CD4-positive, alpha-beta T cell (primary cell): ENCODE data around the gene MYDGF. TPM values are rescaled to one million over a fixed set of nuclear protein-coding genes. Genes with fewer than 3 reads are reported as not detected.
A peak's percentile ranks its signal among the peaks of the same experiment; 100 is the strongest.

Experiments used
- ATAC-seq: fragments of 200-7000 bp; cut with Tn5 transposase; one replicate; pipeline ENCODE4 v1.10.0; 2022; ENCODE audit warnings: mild to moderate bottlenecking; ENCODE audit not compliant: poor library complexity
- CTCF ChIA-PET: fragments of 350-600 bp; sonication (Branson Sonifier 250); formaldehyde crosslinking; loops from one replicate; lab custom pipeline; 2021; ENCODE audit warnings: antibody characterized with exemption, inconsistent platforms; lab: Charles Lee
- POLR2A ChIA-PET: fragments of 350-600 bp; sonication (Branson Sonifier 250); formaldehyde crosslinking; loops from one replicate; lab custom pipeline; 2021; ENCODE audit warnings: antibody characterized with exemption, inconsistent platforms; lab: Charles Lee
- DNase-seq, 14 experiments: peaks; one replicate each; pipeline ENCODE4 v3.0.0-alpha.2; 2013 to 2020; ENCODE audit warnings: mixed read lengths in 2 of 14
- H3K27ac ChIP-seq, 2 donors: one replicate each; pipeline versions ENCODE4 v1.5.1 to v1.7.0; 2013; ENCODE audit warnings: low read length in 2 of 2, low read depth in 1 of 2, mild to moderate bottlenecking in 1 of 2
- H3K27me3 ChIP-seq, 2 experiments: 1 replicate in 1 of 2; 2 replicates in 1 of 2; pipeline versions ENCODE4 v1.6.1 to v1.7.0; 2013; ENCODE audit warnings: low read length in 2 of 2, control low read depth in 1 of 2, mild to moderate bottlenecking in 1 of 2, moderate library complexity in 1 of 2; ENCODE audit not compliant: insufficient read depth in 2 of 2, control insufficient read depth in 1 of 2
- H3K36me3 ChIP-seq: one replicate; pipeline ENCODE4 v1.6.1; 2013; ENCODE audit warnings: low read length, control low read depth; ENCODE audit not compliant: insufficient read depth
- H3K4me1 ChIP-seq: one replicate; pipeline ENCODE4 v1.6.1; 2013; ENCODE audit warnings: low read length, control low read depth; ENCODE audit not compliant: insufficient read depth
- H3K4me3 ChIP-seq: one replicate; pipeline ENCODE4 v1.5.1; 2013; ENCODE audit warnings: mild to moderate bottlenecking, low read length, moderate library complexity
- H3K9me3 ChIP-seq, 2 experiments: 1 replicate in 1 of 2; 2 replicates in 1 of 2; pipeline versions ENCODE4 v1.6.1 to v1.7.0; 2013; ENCODE audit warnings: low read length in 2 of 2, mild to moderate bottlenecking in 2 of 2, control low read depth in 1 of 2, moderate library complexity in 1 of 2; ENCODE audit not compliant: control insufficient read depth in 1 of 2, insufficient read depth in 1 of 2
- H3K27ac Mint-ChIP-seq: one replicate; pipeline ENCODE4 v1.8.0; 2020; ENCODE audit warnings: mixed read lengths
- H3K27me3 Mint-ChIP-seq: one replicate; pipeline ENCODE4 v1.8.0; 2021; ENCODE audit warnings: mixed read lengths
- H3K36me3 Mint-ChIP-seq: one replicate; pipeline ENCODE4 v1.8.0; 2021; ENCODE audit warnings: low read depth, mixed read lengths
- H3K4me1 Mint-ChIP-seq: one replicate; pipeline ENCODE4 v1.8.0; 2021; ENCODE audit warnings: low read depth, mixed read lengths
- H3K4me3 Mint-ChIP-seq: one replicate; pipeline ENCODE4 v1.8.0; 2020; ENCODE audit warnings: mild to moderate bottlenecking, mixed read lengths
- H3K9me3 Mint-ChIP-seq: one replicate; pipeline ENCODE4 v1.8.0; 2020; ENCODE audit warnings: mixed read lengths
- intact Hi-C, 2 experiments: fragments of 100-400 bp; cut with DNase I in 1 of 2; cut with micrococcal nuclease in 1 of 2; formaldehyde crosslinking; loops; one replicate each; pipeline versions ENCODE4 v1.15.1 to v1.9.0; 2023 to 2025; cut with DNase I, micrococcal nuclease
- total RNA-seq, 174 experiments: library from RNA in 2 of 174; stranded (reverse) in 2 of 174; gene quantifications; one replicate each; pipeline ENCODE4 v1.2.3 and lab custom pipeline; 2021 to 2026
- TF ChIP-seq, protein P1 (sequence below): fragments of 200-600 bp; IDR thresholded peaks from one replicate; pipeline ENCODE4 v1.8.0; 2022; ENCODE audit warnings: antibody characterized with exemption, mild to moderate bottlenecking

MYDGF gene
- total RNA-seq, 2 experiments from 2014 or later, result 22.0 to 23.0 TPM

DNA sequence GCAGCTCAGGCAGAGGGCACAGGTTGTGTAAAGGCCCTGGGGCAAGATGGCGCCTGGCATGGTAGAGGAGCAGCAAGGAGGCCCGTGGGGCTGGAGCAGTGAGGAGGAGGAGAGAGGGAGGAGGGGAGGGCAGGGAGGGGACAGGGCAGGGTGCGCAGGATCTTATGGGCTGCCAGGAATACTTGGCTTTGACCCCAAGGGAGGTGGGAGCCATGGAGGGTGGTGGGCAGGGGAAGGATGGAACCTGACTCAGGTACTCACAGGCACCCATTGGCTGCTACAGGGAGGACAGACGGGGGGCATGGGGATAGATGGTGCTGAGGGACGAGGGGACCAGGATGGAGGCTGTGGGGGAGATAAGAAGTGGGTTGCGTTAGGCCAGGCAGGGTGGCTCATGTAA is 27.5 kb downstream of the MYDGF start:
- no peak overlapping the region for H3K27ac Mint-ChIP-seq
- Histone ChIP-seq H3K4me1 (peaks cover 38% of the 10 kb centered on the region), H3K9me3 (no peaks in the 10 kb centered on the region), H3K27ac (no peak overlapping the region), H3K36me3 (peaks cover 4% of the 10 kb centered on the region), H3K27me3 (no peaks in the 10 kb centered on the region), H3K4me3 (no peak overlapping the region)
- no peak overlapping the region for H3K4me3 Mint-ChIP-seq
- TF ChIP-seq, protein P1, sequence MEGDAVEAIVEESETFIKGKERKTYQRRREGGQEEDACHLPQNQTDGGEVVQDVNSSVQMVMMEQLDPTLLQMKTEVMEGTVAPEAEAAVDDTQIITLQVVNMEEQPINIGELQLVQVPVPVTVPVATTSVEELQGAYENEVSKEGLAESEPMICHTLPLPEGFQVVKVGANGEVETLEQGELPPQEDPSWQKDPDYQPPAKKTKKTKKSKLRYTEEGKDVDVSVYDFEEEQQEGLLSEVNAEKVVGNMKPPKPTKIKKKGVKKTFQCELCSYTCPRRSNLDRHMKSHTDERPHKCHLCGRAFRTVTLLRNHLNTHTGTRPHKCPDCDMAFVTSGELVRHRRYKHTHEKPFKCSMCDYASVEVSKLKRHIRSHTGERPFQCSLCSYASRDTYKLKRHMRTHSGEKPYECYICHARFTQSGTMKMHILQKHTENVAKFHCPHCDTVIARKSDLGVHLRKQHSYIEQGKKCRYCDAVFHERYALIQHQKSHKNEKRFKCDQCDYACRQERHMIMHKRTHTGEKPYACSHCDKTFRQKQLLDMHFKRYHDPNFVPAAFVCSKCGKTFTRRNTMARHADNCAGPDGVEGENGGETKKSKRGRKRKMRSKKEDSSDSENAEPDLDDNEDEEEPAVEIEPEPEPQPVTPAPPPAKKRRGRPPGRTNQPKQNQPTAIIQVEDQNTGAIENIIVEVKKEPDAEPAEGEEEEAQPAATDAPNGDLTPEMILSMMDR, result no peak
- DNase-seq (no peak), ATAC-seq (no peak)
- H3K9me3 Mint-ChIP-seq, result no peaks in the 10 kb centered on the region
- peaks cover 22% of the 10 kb centered on the region for H3K4me1 Mint-ChIP-seq
- intact Hi-C loops, result no loop called here
- H3K36me3 Mint-ChIP-seq, result peaks cover 3% of the 10 kb centered on the region
- ChIA-PET POLR2A (no interaction called here), CTCF (interaction anchor here (1.3 kb wide), 1 partner anchor 13 kb away, joined by 3 read pairs; no protein-coding TSS in a partner anchor)
- H3K27me3 Mint-ChIP-seq, result no peaks in the 10 kb centered on the region

DNA sequence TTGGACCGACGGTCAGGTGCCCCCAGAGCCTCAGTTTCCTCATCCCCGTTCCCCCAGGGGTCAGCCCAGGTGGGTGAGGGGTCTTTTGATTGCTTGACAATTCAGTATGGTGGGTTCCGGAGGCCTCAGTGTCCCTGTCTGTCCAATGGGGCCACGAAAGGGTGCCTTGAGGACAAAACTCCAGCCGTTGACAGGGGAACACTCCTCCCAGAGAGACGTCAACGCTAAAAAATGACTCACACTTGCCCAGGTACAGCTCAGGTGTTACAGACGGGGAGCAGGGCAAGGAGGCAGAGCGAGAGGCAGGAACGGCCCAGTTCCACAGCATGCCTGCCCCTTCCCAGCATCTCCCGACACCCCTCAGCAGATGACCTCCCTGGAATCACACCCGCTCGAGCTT is 29.0 kb downstream of the MYDGF start:
- DNase-seq, result no peak
- Mint-ChIP-seq H3K27me3 (no peaks in the 10 kb centered on the region), H3K4me1 (peaks cover 32% of the 10 kb centered on the region), H3K9me3 (no peaks in the 10 kb centered on the region), H3K36me3 (peaks cover 3% of the 10 kb centered on the region), H3K4me3 (peak overlapping the region; percentile 56), H3K27ac (peak overlapping the region; percentile 39)
- peaks cover 4% of the 10 kb centered on the region for H3K36me3 ChIP-seq
- no peak overlapping the region for H3K27ac ChIP-seq
- intact Hi-C loops, result no loop called here
- H3K9me3 ChIP-seq, result no peaks in the 10 kb centered on the region
- no peak overlapping the region for H3K4me3 ChIP-seq
- no peaks in the 10 kb centered on the region for H3K27me3 ChIP-seq
- POLR2A ChIA-PET, result no interaction called here
- CTCF ChIA-PET, result no interaction called here
- TF ChIP-seq, protein P1, result no peak
- ATAC-seq, result no peak
- H3K4me1 ChIP-seq, result peaks cover 52% of the 10 kb centered on the region

DNA sequence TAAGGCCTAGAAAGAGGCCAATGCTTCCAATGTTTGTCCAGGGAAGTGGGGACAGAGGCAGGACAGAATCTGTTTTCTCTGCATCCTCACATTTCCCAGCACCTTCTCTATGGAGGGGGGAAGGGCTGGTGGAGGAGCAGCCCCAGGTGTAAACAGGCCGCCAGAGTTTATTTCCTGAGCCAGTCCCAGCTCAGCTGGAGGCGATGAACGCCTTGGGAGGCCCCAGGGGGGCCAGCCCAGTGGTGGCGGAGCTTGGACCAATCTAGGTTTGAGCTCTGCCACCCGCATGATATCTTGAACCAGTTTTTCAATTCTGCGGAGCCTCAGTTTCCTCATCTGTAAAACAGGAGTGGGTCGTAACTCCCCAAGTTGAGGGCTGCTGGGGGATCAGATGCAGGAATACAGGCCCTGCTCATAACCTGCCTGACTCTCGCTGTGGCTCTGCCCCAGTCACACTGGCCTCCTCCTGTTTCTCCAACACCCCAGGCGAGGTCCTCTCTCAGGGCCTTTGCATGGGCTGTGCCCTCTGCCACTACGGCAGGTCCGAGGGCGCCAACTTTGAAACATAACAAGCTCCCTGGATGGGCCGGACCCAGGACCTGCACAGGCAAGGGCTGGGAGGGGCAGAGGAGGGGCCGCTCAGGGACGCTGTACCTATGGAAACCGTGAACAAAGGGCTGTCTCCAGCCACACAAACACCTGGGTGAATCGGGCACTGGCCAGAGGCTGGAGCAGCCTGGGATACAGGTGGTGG is 29.7 kb downstream of the MYDGF start:
- Mint-ChIP-seq H3K27me3 (no peaks in the 10 kb centered on the region), H3K27ac (peak overlapping the region; percentile 94), H3K9me3 (no peaks in the 10 kb centered on the region), H3K4me1 (peaks cover 32% of the 10 kb centered on the region), H3K4me3 (peak overlapping the region; percentile 91), H3K36me3 (peaks cover 3% of the 10 kb centered on the region)
- H3K27me3 ChIP-seq, result no peaks in the 10 kb centered on the region
- peaks cover 59% of the 10 kb centered on the region for H3K4me1 ChIP-seq
- peak overlapping the region; percentile 91 for H3K4me3 ChIP-seq
- H3K9me3 ChIP-seq, result no peaks in the 10 kb centered on the region
- ChIA-PET CTCF (no interaction called here), POLR2A (interaction anchor here (0.7 to 1.4 kb wide), 3 partner anchors 84 to 982 kb away, joined by 3 read pairs; partner anchors contain the start of gene SAFB2)
- ATAC-seq (no peak), DNase-seq (peak in 1 of 14 experiments; percentile 15)
- H3K36me3 ChIP-seq, result peaks cover 4% of the 10 kb centered on the region
- H3K27ac ChIP-seq, result no peak overlapping the region
- intact Hi-C loops, result no loop called here
- TF ChIP-seq, protein P1, result no peak
